Measurements from ENCODE around the gene APRT.
A peak's percentile ranks its signal among the peaks of the same experiment; 100 is the strongest.

Gene APRT, protein sequence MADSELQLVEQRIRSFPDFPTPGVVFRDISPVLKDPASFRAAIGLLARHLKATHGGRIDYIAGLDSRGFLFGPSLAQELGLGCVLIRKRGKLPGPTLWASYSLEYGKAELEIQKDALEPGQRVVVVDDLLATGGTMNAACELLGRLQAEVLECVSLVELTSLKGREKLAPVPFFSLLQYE

GRCh38 chr16:88811769-88812512 lies at the start of gene APRT:
Gene APRT (minus strand): TSS chr16:88811928. CDS start chr16:88811899, 29 bp downstream.
- Histone ChIP-seq H3K27ac (ENCODE audit: low read depth, low read length) (peak within 1 kb of the TSS; percentile 87), H3K4me1 (ENCODE audit: control insufficient read depth, insufficient read depth, low read length, unreplicated experiment) (peaks cover 22% of the 10 kb centered on the region), H3K27me3 (ENCODE audit: insufficient read depth, low read length) (no peaks in the 10 kb centered on the region), H3K79me2 (ENCODE audit: control insufficient read depth, insufficient read depth, low read length, unreplicated experiment) (peaks cover 9% of the 10 kb centered on the region), H3K36me3 (ENCODE audit: insufficient read depth, low read length) (0 out of 2 replicates have a peak, but pooled peaks cover 4% of the 10 kb centered on the region), H2AFZ (ENCODE audit: low read length, unreplicated experiment) (peak within 1 kb of the TSS; percentile 70), H3K4me3 (ENCODE audit: low read depth, low read length) (peak within 1 kb of the TSS; percentile 86)

GRCh38 chr16:88861359-88861758 lies 49.6 kb upstream of the APRT start:
- H3K27ac ChIP-seq (ENCODE audit: low read depth, low read length): no peak overlapping the region
- H3K4me1 ChIP-seq (ENCODE audit: control insufficient read depth, insufficient read depth, low read length, unreplicated experiment): peaks cover 7% of the 10 kb centered on the region
- H3K4me3 ChIP-seq (ENCODE audit: low read depth, low read length): no peak overlapping the region
- peaks cover 3% of the 10 kb centered on the region; the same call in 1 of the 2 replicates for H3K36me3 ChIP-seq (ENCODE audit: insufficient read depth, low read length)
- no peak overlapping the region for H2AFZ ChIP-seq (ENCODE audit: low read length, unreplicated experiment)
- peaks cover 10% of the 10 kb centered on the region for H3K79me2 ChIP-seq (ENCODE audit: control insufficient read depth, insufficient read depth, low read length, unreplicated experiment)
- no peaks in the 10 kb centered on the region for H3K27me3 ChIP-seq (ENCODE audit: insufficient read depth, low read length)

GRCh38 chr16:88859381-88860091 lies 47.8 kb upstream of the APRT start:
- Histone ChIP-seq H3K36me3 (ENCODE audit: insufficient read depth, low read length) (peaks cover 3% of the 10 kb centered on the region; the same call in 1 of the 2 replicates), H3K4me3 (ENCODE audit: low read depth, low read length) (no peak overlapping the region), H3K27ac (ENCODE audit: low read depth, low read length) (no peak overlapping the region), H3K4me1 (ENCODE audit: control insufficient read depth, insufficient read depth, low read length, unreplicated experiment) (peaks cover 7% of the 10 kb centered on the region), H2AFZ (ENCODE audit: low read length, unreplicated experiment) (no peak overlapping the region), H3K79me2 (ENCODE audit: control insufficient read depth, insufficient read depth, low read length, unreplicated experiment) (peaks cover 22% of the 10 kb centered on the region), H3K27me3 (ENCODE audit: insufficient read depth, low read length) (no peaks in the 10 kb centered on the region)

GRCh38 chr16:88857728-88858339 lies 46.1 kb upstream of the APRT start:
- H3K27ac ChIP-seq (ENCODE audit: low read depth, low read length): peak overlapping the region; percentile 40; the same call in 1 of the 2 replicates
- no peaks in the 10 kb centered on the region for H3K27me3 ChIP-seq (ENCODE audit: insufficient read depth, low read length)
- peak overlapping the region; percentile 84 for H3K4me3 ChIP-seq (ENCODE audit: low read depth, low read length)
- peaks cover 23% of the 10 kb centered on the region for H3K79me2 ChIP-seq (ENCODE audit: control insufficient read depth, insufficient read depth, low read length, unreplicated experiment)
- peaks cover 3% of the 10 kb centered on the region; the same call in 1 of the 2 replicates for H3K36me3 ChIP-seq (ENCODE audit: insufficient read depth, low read length)
- H3K4me1 ChIP-seq (ENCODE audit: control insufficient read depth, insufficient read depth, low read length, unreplicated experiment): peaks cover 7% of the 10 kb centered on the region
- H2AFZ ChIP-seq (ENCODE audit: low read length, unreplicated experiment): peak overlapping the region; percentile 84

DNA sequence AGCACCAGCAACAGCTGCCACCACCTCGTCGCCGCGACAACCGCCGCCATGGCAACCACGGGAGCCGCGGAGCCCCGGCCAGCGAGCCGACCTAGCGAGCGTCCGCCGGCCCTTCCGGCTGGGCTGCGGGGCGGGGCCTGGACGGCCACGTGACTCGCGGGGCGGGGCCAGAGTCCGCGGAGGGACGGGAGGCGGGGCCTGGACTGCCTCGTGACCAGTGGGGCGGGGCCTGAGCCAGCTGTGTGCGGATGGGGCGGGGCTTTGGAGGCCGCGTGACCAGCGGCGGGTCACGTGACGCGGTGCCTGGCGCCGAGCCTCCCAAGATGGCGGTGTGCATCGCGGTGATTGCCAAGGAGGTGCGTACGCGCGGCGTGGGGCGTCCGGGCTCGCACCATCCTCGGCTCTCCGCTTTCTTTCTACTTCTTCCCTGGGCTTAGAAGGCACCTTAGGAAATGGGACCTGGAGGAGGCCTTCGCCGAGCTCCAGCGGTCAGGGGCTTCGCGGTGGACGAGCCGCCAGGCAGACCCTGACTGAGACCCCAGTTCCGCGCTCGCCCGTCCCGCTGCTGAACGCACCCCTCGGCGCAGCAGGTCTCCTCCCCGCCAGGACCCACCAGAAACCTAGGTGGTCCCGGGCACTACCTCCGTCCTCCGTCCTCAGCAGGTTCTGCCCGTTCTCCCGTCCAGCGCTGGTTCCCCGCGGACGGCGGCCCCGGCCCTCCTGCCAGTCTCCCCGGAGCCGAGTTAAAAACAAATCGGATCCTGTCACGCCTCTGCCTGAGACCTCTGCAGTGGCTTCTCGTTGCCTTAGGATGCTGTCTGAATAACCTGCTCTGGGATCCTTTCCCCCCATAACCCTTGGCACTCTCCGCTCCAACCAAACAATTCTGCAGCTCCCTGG lies 45.4 kb upstream of the APRT start, which contains the start of the genes GALNS and TRAPPC2L:
Gene GALNS (minus strand): TSS at position 120 of the 900 bp plus-strand sequence. CDS start 70 bp downstream, at position 50.
Gene TRAPPC2L (plus strand): TSS at position 300 of the 900 bp plus-strand sequence. CDS start 24 bp downstream, at position 324.
- Histone ChIP-seq H3K36me3 (ENCODE audit: insufficient read depth, low read length) (peaks cover 3% of the 10 kb centered on the region; the same call in 1 of the 2 replicates), H3K4me1 (ENCODE audit: control insufficient read depth, insufficient read depth, low read length, unreplicated experiment) (peaks cover 7% of the 10 kb centered on the region), H2AFZ (ENCODE audit: low read length, unreplicated experiment) (peak within 1 kb of the TSS; percentile 84), H3K27me3 (ENCODE audit: insufficient read depth, low read length) (no peaks in the 10 kb centered on the region), H3K27ac (ENCODE audit: low read depth, low read length) (peak within 1 kb of the TSS; percentile 40; the same call in 1 of the 2 replicates), H3K4me3 (ENCODE audit: low read depth, low read length) (peak within 1 kb of the TSS; percentile 84), H3K79me2 (ENCODE audit: control insufficient read depth, insufficient read depth, low read length, unreplicated experiment) (peaks cover 23% of the 10 kb centered on the region)

DNA sequence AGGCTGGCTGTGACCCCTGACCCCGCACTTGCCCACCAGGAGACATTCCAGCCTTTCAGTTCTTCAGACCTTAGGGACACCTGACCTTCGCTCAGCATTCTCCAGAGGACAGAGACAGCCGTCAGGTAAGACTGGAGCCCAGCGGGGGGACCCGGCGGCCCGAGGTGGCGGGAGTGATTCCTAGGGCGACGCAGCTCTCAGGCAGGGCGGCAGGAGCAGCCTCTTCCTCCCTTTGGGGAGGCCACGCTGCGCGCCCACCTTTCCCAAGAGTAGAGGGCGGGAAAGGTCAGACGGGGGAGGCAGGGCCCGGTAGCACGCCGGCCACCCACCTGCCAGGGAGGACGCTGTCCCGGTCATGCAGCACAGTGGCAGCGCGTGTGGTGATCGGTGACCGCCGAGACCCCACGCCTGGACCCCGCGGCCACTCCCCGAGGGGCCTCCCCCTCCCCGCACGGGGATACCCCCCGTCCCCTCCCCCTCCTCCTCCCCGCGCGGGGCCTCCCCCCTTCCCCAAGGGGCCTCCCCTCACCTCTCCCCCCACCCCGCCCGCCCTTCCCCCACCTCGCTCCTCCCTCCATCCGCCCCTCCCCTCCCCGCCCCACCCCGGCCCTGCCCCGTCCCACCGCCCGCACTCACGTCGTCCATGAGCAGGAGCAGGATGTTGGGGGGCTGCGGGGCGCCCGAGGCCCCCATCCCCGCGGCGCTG lies 44.5 kb upstream of the APRT start:
- H2AFZ ChIP-seq (ENCODE audit: low read length, unreplicated experiment): no peak overlapping the region
- H3K4me1 ChIP-seq (ENCODE audit: control insufficient read depth, insufficient read depth, low read length, unreplicated experiment): peaks cover 7% of the 10 kb centered on the region
- H3K36me3 ChIP-seq (ENCODE audit: insufficient read depth, low read length): peaks cover 3% of the 10 kb centered on the region; the same call in 1 of the 2 replicates
- no peaks in the 10 kb centered on the region for H3K27me3 ChIP-seq (ENCODE audit: insufficient read depth, low read length)
- H3K4me3 ChIP-seq (ENCODE audit: low read depth, low read length): peak overlapping the region; percentile 84
- H3K27ac ChIP-seq (ENCODE audit: low read depth, low read length): no peak overlapping the region
- peaks cover 23% of the 10 kb centered on the region for H3K79me2 ChIP-seq (ENCODE audit: control insufficient read depth, insufficient read depth, low read length, unreplicated experiment)

DNA sequence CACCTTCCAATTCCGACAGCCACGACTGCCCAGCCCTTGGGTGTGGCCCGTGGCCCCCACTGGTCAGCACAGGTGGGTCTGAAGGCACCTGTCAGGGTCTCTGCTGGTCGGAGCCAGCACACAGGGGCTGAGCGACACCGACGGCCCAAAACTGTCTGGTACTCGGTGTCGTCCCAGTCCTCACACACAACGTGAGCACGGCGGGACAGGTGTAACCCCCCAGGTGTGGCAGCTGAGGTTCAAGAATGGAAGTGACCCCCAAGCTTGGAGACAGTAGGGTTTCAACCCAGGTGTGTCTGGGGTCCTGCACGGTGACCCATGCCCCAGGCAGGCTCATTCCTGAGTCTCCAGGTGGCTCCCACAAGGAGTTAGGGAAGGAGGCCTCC lies 44.0 kb upstream of the APRT start:
- Histone ChIP-seq H2AFZ (ENCODE audit: low read length, unreplicated experiment) (no peak overlapping the region), H3K4me1 (ENCODE audit: control insufficient read depth, insufficient read depth, low read length, unreplicated experiment) (peaks cover 7% of the 10 kb centered on the region), H3K27me3 (ENCODE audit: insufficient read depth, low read length) (no peaks in the 10 kb centered on the region), H3K27ac (ENCODE audit: low read depth, low read length) (no peak overlapping the region), H3K36me3 (ENCODE audit: insufficient read depth, low read length) (peaks cover 3% of the 10 kb centered on the region; the same call in 1 of the 2 replicates), H3K79me2 (ENCODE audit: control insufficient read depth, insufficient read depth, low read length, unreplicated experiment) (peaks cover 23% of the 10 kb centered on the region), H3K4me3 (ENCODE audit: low read depth, low read length) (peak overlapping the region; percentile 84)

DNA sequence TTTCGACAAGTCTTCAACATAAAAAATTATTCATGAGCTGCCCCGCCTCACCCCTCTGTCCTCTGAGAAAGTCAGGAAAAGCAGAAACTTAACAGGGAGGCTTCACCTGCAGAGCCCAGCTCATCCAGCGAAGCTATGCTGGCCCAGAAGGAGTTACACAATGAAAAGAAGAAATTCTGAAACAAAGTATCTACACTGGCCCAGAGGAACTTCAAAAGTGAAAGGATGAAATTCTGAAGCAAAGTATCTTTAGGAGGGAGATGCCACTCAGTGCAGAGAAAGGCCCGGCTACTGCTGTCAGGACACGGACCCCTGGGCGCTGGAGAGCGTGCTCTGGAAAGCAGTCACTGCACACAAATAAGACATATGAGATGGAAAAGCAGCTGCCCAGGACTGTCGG lies 43.4 kb upstream of the APRT start:
- no peak overlapping the region; the same call in 1 of the 2 replicates for H3K4me3 ChIP-seq (ENCODE audit: low read depth, low read length)
- peaks cover 7% of the 10 kb centered on the region for H3K4me1 ChIP-seq (ENCODE audit: control insufficient read depth, insufficient read depth, low read length, unreplicated experiment)
- H2AFZ ChIP-seq (ENCODE audit: low read length, unreplicated experiment): no peak overlapping the region
- H3K36me3 ChIP-seq (ENCODE audit: insufficient read depth, low read length): peaks cover under 1% of the 10 kb centered on the region; the same call in 1 of the 2 replicates
- H3K27ac ChIP-seq (ENCODE audit: low read depth, low read length): no peak overlapping the region
- peaks cover 23% of the 10 kb centered on the region for H3K79me2 ChIP-seq (ENCODE audit: control insufficient read depth, insufficient read depth, low read length, unreplicated experiment)
- no peaks in the 10 kb centered on the region for H3K27me3 ChIP-seq (ENCODE audit: insufficient read depth, low read length)

All from ACC112 (cell line).